ENCODE results near the gene FGF8.

Gene FGF8

DNA sequence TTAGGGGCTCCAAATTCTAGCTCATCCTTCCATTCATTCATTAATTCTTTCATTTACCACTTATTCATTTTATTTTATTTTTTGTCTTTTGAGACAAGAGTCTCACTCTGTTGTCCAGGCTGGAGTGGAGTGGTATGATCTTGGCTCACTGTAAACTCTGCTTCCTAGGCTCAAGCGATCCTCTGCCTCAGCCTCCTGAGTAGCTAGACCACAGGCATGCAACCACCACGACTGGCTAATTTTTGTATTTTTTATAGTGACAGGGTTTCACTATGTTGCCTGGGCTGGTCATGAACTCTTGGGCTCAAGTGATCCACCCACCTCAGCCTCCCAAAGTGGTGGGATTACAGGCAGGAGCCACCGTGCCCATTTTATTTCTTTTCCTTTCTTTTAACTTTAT is 31.6 kb downstream of the FGF8 start:
- no peak overlapping the region for H3K4me3 ChIP-seq
- no peak overlapping the region for H3K27ac ChIP-seq
- DNase-seq (ENCODE audit: low spot score), result no peak
- TF ChIP-seq, protein P1, sequence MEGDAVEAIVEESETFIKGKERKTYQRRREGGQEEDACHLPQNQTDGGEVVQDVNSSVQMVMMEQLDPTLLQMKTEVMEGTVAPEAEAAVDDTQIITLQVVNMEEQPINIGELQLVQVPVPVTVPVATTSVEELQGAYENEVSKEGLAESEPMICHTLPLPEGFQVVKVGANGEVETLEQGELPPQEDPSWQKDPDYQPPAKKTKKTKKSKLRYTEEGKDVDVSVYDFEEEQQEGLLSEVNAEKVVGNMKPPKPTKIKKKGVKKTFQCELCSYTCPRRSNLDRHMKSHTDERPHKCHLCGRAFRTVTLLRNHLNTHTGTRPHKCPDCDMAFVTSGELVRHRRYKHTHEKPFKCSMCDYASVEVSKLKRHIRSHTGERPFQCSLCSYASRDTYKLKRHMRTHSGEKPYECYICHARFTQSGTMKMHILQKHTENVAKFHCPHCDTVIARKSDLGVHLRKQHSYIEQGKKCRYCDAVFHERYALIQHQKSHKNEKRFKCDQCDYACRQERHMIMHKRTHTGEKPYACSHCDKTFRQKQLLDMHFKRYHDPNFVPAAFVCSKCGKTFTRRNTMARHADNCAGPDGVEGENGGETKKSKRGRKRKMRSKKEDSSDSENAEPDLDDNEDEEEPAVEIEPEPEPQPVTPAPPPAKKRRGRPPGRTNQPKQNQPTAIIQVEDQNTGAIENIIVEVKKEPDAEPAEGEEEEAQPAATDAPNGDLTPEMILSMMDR (IDR thresholded peaks at IDR 0.05), result no peak

DNA sequence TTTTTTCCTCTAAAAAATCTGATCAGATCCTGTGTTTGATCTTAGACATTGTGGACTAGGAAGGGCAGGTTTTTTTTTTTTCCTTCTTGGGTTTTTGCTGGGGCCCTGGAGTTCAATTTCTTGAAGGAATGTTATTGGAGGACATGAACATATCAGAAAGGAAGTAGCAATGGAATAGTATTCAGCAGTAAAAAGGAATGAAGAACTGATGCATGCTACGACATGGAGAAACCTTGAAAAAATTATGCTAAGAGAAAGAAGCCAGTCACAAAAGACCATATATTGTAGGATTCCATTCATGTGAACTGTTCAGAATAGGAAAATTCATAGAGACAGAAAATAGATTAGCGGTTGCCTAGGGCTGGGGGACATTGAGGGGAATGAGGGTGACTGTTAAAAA is 34.0 kb downstream of the FGF8 start:
- Histone ChIP-seq H3K4me3 (no peak overlapping the region), H3K27ac (no peak overlapping the region)
- no peak for DNase-seq (ENCODE audit: low spot score)
- TF ChIP-seq, protein P1 (IDR thresholded peaks at IDR 0.05), result no peak

DNA sequence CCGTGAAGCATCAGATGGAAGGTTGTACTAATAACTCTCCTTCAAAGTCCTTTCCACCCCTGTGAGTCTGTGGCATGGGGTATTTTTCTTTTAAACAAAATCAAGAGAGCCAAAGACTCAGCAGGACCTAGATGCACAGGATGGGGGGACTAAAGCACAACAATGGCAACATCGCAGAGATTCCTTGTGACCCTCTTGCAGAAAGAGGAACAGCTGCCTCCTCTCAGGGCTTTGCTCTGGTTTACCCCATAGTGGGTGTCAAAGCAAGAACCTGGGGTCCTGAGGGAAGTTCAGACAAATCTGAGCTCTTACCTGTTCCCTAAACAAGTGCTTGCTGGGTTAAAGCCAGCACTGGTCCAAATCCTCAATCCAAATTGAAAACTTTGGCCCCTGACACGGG is 39.2 kb downstream of the FGF8 start:
- no peak for DNase-seq (ENCODE audit: low spot score)
- TF ChIP-seq, protein P1 (IDR thresholded peaks at IDR 0.05), result no peak
- H3K27ac ChIP-seq, result no peak overlapping the region
- H3K4me3 ChIP-seq, result no peak overlapping the region

DNA sequence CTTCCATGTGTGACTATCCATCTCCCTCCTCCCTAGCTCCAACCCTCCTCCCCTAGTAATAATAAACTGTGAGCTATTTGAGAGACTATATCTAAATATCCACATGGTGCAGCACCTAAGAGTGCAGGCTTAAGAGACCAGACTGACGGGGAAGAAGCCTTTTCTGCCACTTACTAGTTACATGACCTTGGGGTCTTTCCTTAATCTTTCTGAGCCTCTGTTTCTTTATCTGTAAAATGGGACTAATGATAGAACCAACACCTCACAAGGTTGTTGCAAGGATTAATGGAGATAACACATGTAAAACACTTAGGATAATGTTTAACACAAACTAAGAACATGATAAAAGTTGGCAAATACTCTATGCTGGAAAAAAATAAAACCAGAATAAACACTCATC is 43.8 kb downstream of the FGF8 start:
- Histone ChIP-seq H3K27ac (no peak overlapping the region), H3K4me3 (no peak overlapping the region)
- DNase-seq (ENCODE audit: low spot score), result no peak
- TF ChIP-seq, protein P1 (IDR thresholded peaks at IDR 0.05), result no peak

DNA sequence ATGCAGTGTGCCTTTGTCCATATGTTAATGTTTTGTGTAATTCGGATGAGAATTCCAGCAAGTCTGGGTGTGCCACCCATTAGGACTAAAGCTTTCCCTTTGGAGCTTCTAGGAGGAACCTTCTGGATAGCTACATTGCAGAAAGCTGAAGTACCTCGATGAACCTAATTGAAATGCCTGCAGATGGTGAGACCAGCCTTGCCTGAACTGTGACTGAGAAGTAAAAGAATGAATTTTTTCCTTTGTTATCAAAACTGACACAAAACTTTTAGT is 49.9 kb downstream of the FGF8 start:
- H3K4me3 ChIP-seq, result no peak overlapping the region
- DNase-seq (ENCODE audit: low spot score), result no peak
- TF ChIP-seq, protein P1 (IDR thresholded peaks at IDR 0.05), result no peak
- no peak overlapping the region for H3K27ac ChIP-seq

DNA sequence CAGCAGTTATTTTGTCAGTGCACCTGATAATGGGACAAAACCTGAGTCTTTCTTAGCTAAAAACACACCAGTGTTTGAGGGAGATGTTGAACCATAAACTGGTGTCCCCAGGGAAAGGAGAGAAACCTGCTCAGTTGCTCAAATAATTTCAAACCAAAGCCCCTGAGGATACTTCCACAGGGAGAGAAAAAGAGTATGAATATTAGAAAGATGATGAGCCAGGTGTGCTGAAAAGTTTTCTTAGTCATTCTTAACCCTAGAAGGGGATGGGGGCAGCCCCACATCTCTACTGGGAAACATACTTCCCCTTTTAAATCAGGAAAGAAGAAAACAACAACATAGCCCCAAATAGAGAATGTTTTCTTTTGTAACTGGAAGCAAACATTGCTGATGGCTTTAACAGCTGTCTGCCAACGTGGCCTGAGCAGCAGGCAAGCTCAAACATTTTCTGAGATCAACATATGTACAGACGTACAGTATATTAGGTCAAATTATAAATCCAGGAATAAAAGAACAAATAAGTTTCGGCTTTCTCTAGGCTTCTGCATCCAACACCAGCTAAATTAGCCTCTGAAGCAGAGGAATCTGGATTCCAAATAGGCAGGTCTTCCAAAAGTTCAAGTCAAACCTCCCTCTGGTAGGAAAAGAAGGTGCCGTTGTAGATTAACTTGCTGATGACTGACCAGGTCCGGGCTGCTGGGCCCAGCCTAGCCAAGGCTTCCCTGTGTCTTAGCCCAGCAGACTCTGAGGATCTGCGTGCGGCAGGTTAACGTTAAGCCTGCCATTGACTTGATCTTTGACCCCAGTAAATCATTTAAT is 50.4 kb downstream of the FGF8 start:
- Histone ChIP-seq H3K27ac (no peak overlapping the region), H3K4me3 (no peak overlapping the region)
- TF ChIP-seq, protein P1 (IDR thresholded peaks at IDR 0.05), result no peak
- DNase-seq (ENCODE audit: low spot score), result no peak

DNA sequence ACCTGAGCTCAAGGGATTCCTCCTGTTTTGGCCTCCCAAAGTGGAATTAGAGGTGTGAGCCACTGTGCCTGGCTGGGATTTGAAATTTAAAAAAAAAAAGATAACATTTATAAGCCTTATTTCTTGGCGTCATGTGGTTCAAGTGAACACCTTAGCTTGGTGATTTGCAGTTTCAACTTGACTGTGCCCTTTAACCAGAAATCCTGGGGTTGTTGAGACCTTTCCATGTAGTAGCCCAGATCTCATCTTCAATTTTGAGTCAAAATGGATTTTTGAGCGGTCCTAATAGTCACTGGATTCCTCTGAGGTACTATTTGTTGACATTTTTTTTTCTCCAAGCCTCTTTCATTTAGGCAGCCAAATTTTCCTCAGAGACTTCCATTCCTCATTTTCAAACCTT is 51.5 kb downstream of the FGF8 start:
- TF ChIP-seq, protein P1 (IDR thresholded peaks at IDR 0.05), result no peak

More for the DNA sequence above, 51.5 kb downstream of the FGF8 start:
- Histone ChIP-seq H3K4me3 (no peak overlapping the region), H3K27ac (no peak overlapping the region)
- DNase-seq (ENCODE audit: low spot score), result no peak

Data from coronary artery (tissue), 2 donors.